ENCODE data around the gene TMEFF2.

GRCh38 chr2:191933307-191934105, 261.2 kb downstream of the TMEFF2 start:
- TF ChIP-seq POLR2AphosphoS5 (IDR thresholded peaks at IDR 0.05; ENCODE audit: low read depth, low read length) (no peak), POLR2A (IDR thresholded peaks at IDR 0.05; ENCODE audit: low read depth, low read length) (no peak), POU2F2 (IDR thresholded peaks at IDR 0.05; ENCODE audit: low read depth, low read length) (no peak), TAF1 (IDR thresholded peaks at IDR 0.05; ENCODE audit: low read depth, low read length) (no peak)

All from GM12891 (cell line).